Myometrial cell (primary cell): Measurements from ENCODE around the gene OOSP2. TPM values are rescaled to one million over a fixed set of nuclear protein-coding genes. Genes with fewer than 3 reads are reported as not detected.

ENCODE experiments used
- total RNA-seq: library from RNA; depleted of rRNA; stranded (reverse); fragments of >200 nt; gene quantifications from 2 replicates; pipeline ENCODE4 v1.2.3, GENCODE V29; 2015

The OOSP2 gene
- not detected in 2 replicates for total RNA-seq

GRCh38 chr11:60040109-60040508 is at the start of gene OOSP2:
Gene OOSP2 (plus strand): TSS chr11:60040409. CDS start chr11:60040460, 51 bp downstream.

GRCh38 chr11:60016881-60017280 is 23.3 kb upstream of the OOSP2 start, which contains the start of gene OOSP4B:
Gene OOSP4B (plus strand): TSS chr11:60017181.

GRCh38 chr11:60056349-60056969 is 16.2 kb downstream of the OOSP2 start, which contains the start of gene MS4A3:
Gene MS4A3 (plus strand): TSS chr11:60056665. CDS start chr11:60061161, 4,496 bp downstream.

GRCh38 chr11:60088364-60088763 is 48.2 kb downstream of the OOSP2 start, which contains the start of gene MS4A2:
Gene MS4A2 (plus strand): TSS chr11:60088664. CDS start chr11:60088766, 102 bp downstream.

Other genes with a start within 250 kb of the OOSP2 start
- 70.6 and 85.1 TPM in 2 replicates for gene MRPL16, start 229.6 kb upstream of the OOSP2 start, total RNA-seq
- gene CBLIF, start 194.9 kb upstream of the OOSP2 start, total RNA-seq = not detected in 2 replicates
- gene TCN1, start 173.9 kb upstream of the OOSP2 start, total RNA-seq = not detected in 2 replicates
- not detected in 2 replicates for gene OOSP3, start 161.6 kb upstream of the OOSP2 start, total RNA-seq
- not detected in 2 replicates for gene OOSP1, start 102.0 kb upstream of the OOSP2 start, total RNA-seq
- gene OOSP4A, start 76.4 kb upstream of the OOSP2 start, total RNA-seq = not detected in 2 replicates
- gene OOSP4B, start 23.2 kb upstream of the OOSP2 start, total RNA-seq = not detected in 2 replicates
- not detected in 2 replicates for gene MS4A3, start 16.3 kb downstream of the OOSP2 start, total RNA-seq
- gene MS4A2, start 48.3 kb downstream of the OOSP2 start, total RNA-seq = not detected in 2 replicates
- gene MS4A6A, start 142.7 kb downstream of the OOSP2 start, total RNA-seq = not detected in 2 replicates
- gene MS4A4E, start 202.7 kb downstream of the OOSP2 start, total RNA-seq = not detected in 2 replicates
- gene MS4A4A, start 240.3 kb downstream of the OOSP2 start, total RNA-seq = not detected in 2 replicates